B cell (primary cell): ENCODE data around the gene DNM2. TPM values are rescaled to one million over a fixed set of nuclear protein-coding genes. Genes with fewer than 3 reads are reported as not detected.

Experiments used
- ATAC-seq: fragments of 200-7000 bp; cut with Tn5 transposase; one replicate; pipeline ENCODE4 v1.10.0; 2021; ENCODE audit warnings: low read depth, mild to moderate bottlenecking, moderate number of reproducible peaks, moderate library complexity
- CTCF ChIA-PET: fragments of 350-600 bp; sonication (Branson Sonifier 250); formaldehyde crosslinking; loops from one replicate; lab custom pipeline; 2021; ENCODE audit warnings: antibody characterized with exemption, inconsistent platforms; lab: Charles Lee
- POLR2A ChIA-PET: fragments of 350-600 bp; sonication (Branson Sonifier 250); formaldehyde crosslinking; loops from one replicate; lab custom pipeline; 2021; ENCODE audit warnings: antibody characterized with exemption; lab: Charles Lee
- DNase-seq: peaks from one replicate; pipeline ENCODE4 v3.0.0; 2013
- H2AFZ ChIP-seq: 2 replicates; pipeline ENCODE4 v1.6.1; 2012; ENCODE audit warnings: mild to moderate bottlenecking, low read depth, low read length; ENCODE audit not compliant: insufficient read depth, poor library complexity, severe bottlenecking
- H3K27ac ChIP-seq, 2 donors: 1 replicate in 1 of 2; 2 replicates in 1 of 2; pipeline ENCODE4 v1.5.1; 2012 to 2013; ENCODE audit warnings: low read length in 2 of 2, mild to moderate bottlenecking in 2 of 2, moderate library complexity in 1 of 2
- H3K27me3 ChIP-seq, 4 experiments: fragments of 200-600 bp in 1 of 4; sonication (generic) in 1 of 4; replicated peaks in 1 of 4; 1 replicate in 2 of 4; 2 replicates in 2 of 4; pipeline versions ENCODE4 v1.6.1 to v1.7.0; 2013 to 2016; ENCODE audit warnings: low read length in 3 of 4, mild to moderate bottlenecking in 2 of 4, mixed read lengths in 1 of 4, moderate library complexity in 1 of 4; ENCODE audit not compliant: insufficient read depth in 4 of 4, control insufficient read depth in 3 of 4; ENCODE audit errors: control extremely low read depth in 1 of 4
- H3K36me3 ChIP-seq, 2 experiments: replicated peaks in 1 of 2; 1 replicate in 1 of 2; 2 replicates in 1 of 2; pipeline versions ENCODE4 v1.6.1 to v1.7.1; 2013; ENCODE audit warnings: low read length in 1 of 2; ENCODE audit not compliant: insufficient read depth in 2 of 2, control insufficient read depth in 1 of 2; ENCODE audit errors: control extremely low read depth in 1 of 2, extremely low read depth in 1 of 2
- H3K4me1 ChIP-seq, 2 donors: fragments of 200-600 bp in 1 of 2; sonication (generic) in 1 of 2; 1 replicate in 1 of 2; 2 replicates in 1 of 2; pipeline versions ENCODE4 v1.5.1 to v1.6.1; 2013 to 2017; ENCODE audit warnings: low read length in 2 of 2; ENCODE audit not compliant: control insufficient read depth in 2 of 2, insufficient read depth in 2 of 2
- H3K4me2 ChIP-seq: replicated peaks from 2 replicates; pipeline ENCODE3; 2012; ENCODE audit warnings: mild to moderate bottlenecking, low read depth, low read length; ENCODE audit not compliant: poor library complexity, severe bottlenecking
- H3K4me3 ChIP-seq, 5 experiments: fragments of 200-600 bp in 1 of 5; sonication (generic) in 1 of 5; 1 replicate in 3 of 5; 2 replicates in 2 of 5; pipeline versions ENCODE4 v1.5.1 to v1.7.0; 2011 to 2016; ENCODE audit warnings: low read length in 4 of 5, mild to moderate bottlenecking in 4 of 5, low read depth in 2 of 5, control low read depth in 1 of 5, moderate library complexity in 1 of 5; ENCODE audit not compliant: insufficient read depth in 1 of 5; ENCODE audit errors: control extremely low read depth in 1 of 5, extremely low read depth in 1 of 5
- H3K79me2 ChIP-seq: fragments of 200-600 bp; sonication (generic); one replicate; pipeline ENCODE4 v1.6.0; 2016; ENCODE audit warnings: low read length; ENCODE audit not compliant: control insufficient read depth, insufficient read depth
- H3K9ac ChIP-seq: fragments of 200-600 bp; sonication (generic); 2 replicates; pipeline ENCODE4 v1.6.1; 2017; ENCODE audit warnings: mild to moderate bottlenecking, low read length, moderate library complexity
- H3K9me3 ChIP-seq, 3 donors: one replicate each; pipeline versions ENCODE4 v1.6.1 to v1.7.1; 2013; ENCODE audit warnings: low read length in 2 of 3; ENCODE audit not compliant: control insufficient read depth in 2 of 3, insufficient read depth in 1 of 3; ENCODE audit errors: control extremely low read depth in 1 of 3
- H4K20me1 ChIP-seq: 2 replicates; pipeline ENCODE4 v1.6.0; 2012; ENCODE audit warnings: mild to moderate bottlenecking, low read length; ENCODE audit not compliant: insufficient read depth, control insufficient read depth, poor library complexity, severe bottlenecking
- H3K27ac Mint-ChIP-seq: one replicate; pipeline ENCODE4 v1.8.0; 2021; ENCODE audit warnings: mixed read lengths
- H3K27me3 Mint-ChIP-seq: one replicate; pipeline ENCODE4 v1.8.0; 2021; ENCODE audit warnings: mixed read lengths
- H3K4me1 Mint-ChIP-seq: one replicate; pipeline ENCODE4 v1.8.0; 2021; ENCODE audit warnings: mixed read lengths
- H3K4me3 Mint-ChIP-seq: one replicate; pipeline ENCODE4 v1.8.0; 2021; ENCODE audit warnings: mixed read lengths
- H3K9me3 Mint-ChIP-seq: one replicate; pipeline ENCODE4 v1.8.0; 2022; ENCODE audit warnings: mixed read lengths; ENCODE audit not compliant: insufficient read depth
- CTCF ChIP-seq: fragments of 200-600 bp; IDR thresholded peaks from one replicate; pipeline ENCODE4 v1.8.0; 2022; ENCODE audit warnings: antibody characterized with exemption, mild to moderate bottlenecking
- EZH2 ChIP-seq: IDR thresholded peaks from 2 replicates; pipeline ENCODE4 v1.6.1; 2012; ENCODE audit warnings: borderline replicate concordance, low read depth, mild to moderate bottlenecking, moderate library complexity, low read length; ENCODE audit not compliant: insufficient read depth, poor library complexity, severe bottlenecking
- WGBS: methylation state at CpG from one replicate; pipeline ENCODE4 v1.1.5; 2013; ENCODE audit warnings: missing lambda C conversion rate; ENCODE audit not compliant: insufficient coverage; 5-methylcytosine and 5-hydroxymethylcytosine counted together
- intact Hi-C: fragments of 100-400 bp; cut with micrococcal nuclease; formaldehyde crosslinking; loops from one replicate; pipeline ENCODE4 v1.10.0; 2022
- polyA plus RNA-seq: library from polyadenylated mRNA; depleted of rRNA; stranded (reverse); fragments of >200 nt; gene quantifications from 2 replicates; pipeline ENCODE4 v1.2.3, GENCODE V29; 2012
- total RNA-seq, 2 donors: library from RNA; stranded (reverse); fragments of 120-200 nt in 1 of 2; gene quantifications; 1 replicate in 1 of 2; 2 replicates in 1 of 2; pipeline versions ENCODE4 v1.2.3 to v1.2.4, GENCODE V29; 2013 to 2022

Gene DNM2
- total and polyA plus RNA-seq, 2 donors (not counting 1 experiment from before 2014, with no cell fraction given), result 163 to 353 TPM

GRCh38 chr19:10713317-10713716, 4.6 kb upstream of the DNM2 start:
- no peaks in the 10 kb centered on the region for H3K27me3 ChIP-seq
- peaks cover 3% of the 10 kb centered on the region for H4K20me1 ChIP-seq
- POLR2A ChIA-PET, result interaction anchor here (0.7 to 0.8 kb wide), 3 partner anchors 11 to 31 kb away, joined by 3 to 4 read pairs (median 3); no protein-coding TSS in a partner anchor
- peaks cover 10% of the 10 kb centered on the region for H3K79me2 ChIP-seq
- H3K27me3 Mint-ChIP-seq, result no peaks in the 10 kb centered on the region
- no peaks in the 10 kb centered on the region for H3K9me3 Mint-ChIP-seq
- no peak overlapping the region for H2AFZ ChIP-seq
- H3K4me1 ChIP-seq, result peaks cover 3 to 14% of the 10 kb centered on the region in 2 donors
- TF ChIP-seq CTCF (no peak), EZH2 (no peak)
- intact Hi-C loops, result no loop called here
- CTCF ChIA-PET, result interaction anchor here (0.9 to 1.6 kb wide), 2 partner anchors 12 to 14 kb away, joined by 3 to 4 read pairs; partner anchors contain the start of gene QTRT1
- H3K36me3 ChIP-seq, result peaks cover 6 to 14% of the 10 kb centered on the region in 2 experiments
- 22% methylated on average over 4 of the region's 5 CpGs for WGBS
- DNase-seq, result peak; percentile 57
- H3K9ac ChIP-seq, result no peak overlapping the region
- H3K4me3 ChIP-seq, result no peak overlapping the region
- peaks cover 13% of the 10 kb centered on the region for H3K4me1 Mint-ChIP-seq
- no peak overlapping the region for H3K27ac ChIP-seq
- H3K27ac Mint-ChIP-seq, result no peak overlapping the region
- H3K4me2 ChIP-seq, result no peak overlapping the region
- no peak for ATAC-seq
- no peak overlapping the region for H3K4me3 Mint-ChIP-seq
- H3K9me3 ChIP-seq, result no peaks in the 10 kb centered on the region

GRCh38 chr19:10717054-10717355, 874 bp upstream of the DNM2 start:
- Histone ChIP-seq H4K20me1 (peaks cover 40% of the 10 kb centered on the region), H3K4me3 (peak overlapping the region; percentile 1 to 47 (median 42)), H3K9me3 (no peaks in the 10 kb centered on the region), H3K27ac (no peak overlapping the region), H3K79me2 (peaks cover 43% of the 10 kb centered on the region), H3K4me1 (peaks cover 18 to 47% of the 10 kb centered on the region in 2 donors), H3K36me3 (peaks cover 3 to 13% of the 10 kb centered on the region in 2 experiments), H3K9ac (peak overlapping the region; percentile 23), H3K4me2 (peak overlapping the region; percentile 69), H3K27me3 (no peaks in the 10 kb centered on the region), H2AFZ (peak overlapping the region; percentile 70)
- ATAC-seq (no peak), DNase-seq (no peak)
- no peaks in the 10 kb centered on the region for H3K27me3 Mint-ChIP-seq
- WGBS, result 35% methylated on average over 12 of the region's 12 CpGs
- intact Hi-C loops, result loop anchor here (1.0 to 2.0 kb wide), 11 partner anchors 14 to 244 kb away; partner anchors contain the start of genes CARM1, QTRT1, SMARCA4 and TMED1
- H3K4me3 Mint-ChIP-seq, result peak overlapping the region; percentile 95
- H3K27ac Mint-ChIP-seq, result peak overlapping the region; percentile 92
- peaks cover 45% of the 10 kb centered on the region for H3K4me1 Mint-ChIP-seq
- ChIA-PET CTCF (interaction anchor here (0.9 to 4.0 kb wide), 30 partner anchors 14 to 156 kb away, joined by 3 to 58 read pairs (median 8); partner anchors contain the start of genes CARM1, QTRT1 and TMED1), POLR2A (interaction anchor here (0.6 to 2.9 kb wide), 9 partner anchors 15 to 271 kb away, joined by 3 to 23 read pairs (median 6); partner anchors contain the start of genes CARM1, QTRT1 and TMED1)
- no peaks in the 10 kb centered on the region for H3K9me3 Mint-ChIP-seq
- TF ChIP-seq CTCF (no peak), EZH2 (no peak)
